Psoas muscle (tissue), 8 donors: ENCODE measurements around the gene NAT9. TPM values are rescaled to one million over a fixed set of nuclear protein-coding genes. Genes with fewer than 3 reads are reported as not detected.

ENCODE experiments used
- ATAC-seq, 4 donors: fragments of 200-7000 bp; cut with Tn5 transposase; one replicate each; pipeline ENCODE4 v1.9.1; 2020; ENCODE audit warnings: moderate library complexity in 3 of 4, mild to moderate bottlenecking in 2 of 4
- DNase-seq, 2 donors: peaks; one replicate each; pipeline ENCODE4 v3.0.0-alpha.2; 2020
- H3K27ac ChIP-seq: fragments of 200-600 bp; one replicate; pipeline ENCODE4 v1.8.0; 2022
- H3K27me3 ChIP-seq, 3 donors: fragments of 200-600 bp in 1 of 3; one replicate each; pipeline versions ENCODE4 v1.6.1 to v1.8.0; 2013 to 2022; ENCODE audit warnings: low read length in 2 of 3, mild to moderate bottlenecking in 2 of 3, moderate library complexity in 1 of 3; ENCODE audit not compliant: insufficient read depth in 3 of 3
- H3K36me3 ChIP-seq, 2 donors: fragments of 200-600 bp in 1 of 2; one replicate each; pipeline versions ENCODE4 v1.6.1 to v1.8.0; 2013 to 2022; ENCODE audit warnings: low read depth in 1 of 2, mild to moderate bottlenecking in 1 of 2, moderate library complexity in 1 of 2; ENCODE audit not compliant: insufficient read depth in 1 of 2
- H3K4me1 ChIP-seq: fragments of 200-600 bp; one replicate; pipeline ENCODE4 v1.8.0; 2022
- H3K4me3 ChIP-seq: fragments of 200-600 bp; one replicate; pipeline ENCODE4 v1.8.0; 2022; ENCODE audit warnings: mild to moderate bottlenecking
- H3K9me3 ChIP-seq: fragments of 200-600 bp; one replicate; pipeline ENCODE4 v1.8.0; 2022
- WGBS, 3 donors: extraction: QIAGEN DNeasy Blood & Tissue Kit; methylation state at CpG; one replicate each; pipeline versions ENCODE4 v1.1.6 to v1.1.7; 2013; 5-methylcytosine and 5-hydroxymethylcytosine counted together
- intact Hi-C, 2 donors: fragments of 100-400 bp; cut with DNase I; formaldehyde crosslinking; loops; one replicate each; pipeline versions ENCODE4 v1.11.0 to v1.14.2; 2022
- polyA plus RNA-seq, 3 donors: library from polyadenylated mRNA; stranded (reverse); fragments of 200-250 nt; gene quantifications; one replicate each; pipeline ENCODE4 v1.2.3, GENCODE V29; 2013
- total RNA-seq, 4 donors: library from RNA; stranded (reverse); fragmentation: NEBNext Ultra II Directional in 2 of 4; extraction: Animal tissue kit (Norgen Biotek cat#: 25700) in 2 of 4; gene quantifications; one replicate each; pipeline versions ENCODE4 v1.2.1 to v1.2.4, GENCODE V29; 2021 to 2023
- TF ChIP-seq, protein P1 (sequence below): fragments of 200-600 bp; IDR thresholded peaks from one replicate; pipeline ENCODE4 v1.8.0; 2022; ENCODE audit warnings: antibody characterized with exemption
- donor health status: healthy with polysubstance abuse.
- donor health status: DM: no; HTN: no; CAD: no; lungs with moderate emphysema.
- donor health status: Bipolar disorder and iron deficiency.
- donor health status: healthy.
- donor health status: DM: yes; HTN: yes; CAD: no.
- donor health status: DM: no; HTN: no; CAD: no.
- donor health status: DM: no; HTN: no; CAD: no.
- donor health status: DM: yes; HTN: yes; CAD: no.

NAT9 gene
- total and polyA plus RNA-seq, 7 donors: 15.2 to 52.5 (median 25.8) TPM

DNA sequence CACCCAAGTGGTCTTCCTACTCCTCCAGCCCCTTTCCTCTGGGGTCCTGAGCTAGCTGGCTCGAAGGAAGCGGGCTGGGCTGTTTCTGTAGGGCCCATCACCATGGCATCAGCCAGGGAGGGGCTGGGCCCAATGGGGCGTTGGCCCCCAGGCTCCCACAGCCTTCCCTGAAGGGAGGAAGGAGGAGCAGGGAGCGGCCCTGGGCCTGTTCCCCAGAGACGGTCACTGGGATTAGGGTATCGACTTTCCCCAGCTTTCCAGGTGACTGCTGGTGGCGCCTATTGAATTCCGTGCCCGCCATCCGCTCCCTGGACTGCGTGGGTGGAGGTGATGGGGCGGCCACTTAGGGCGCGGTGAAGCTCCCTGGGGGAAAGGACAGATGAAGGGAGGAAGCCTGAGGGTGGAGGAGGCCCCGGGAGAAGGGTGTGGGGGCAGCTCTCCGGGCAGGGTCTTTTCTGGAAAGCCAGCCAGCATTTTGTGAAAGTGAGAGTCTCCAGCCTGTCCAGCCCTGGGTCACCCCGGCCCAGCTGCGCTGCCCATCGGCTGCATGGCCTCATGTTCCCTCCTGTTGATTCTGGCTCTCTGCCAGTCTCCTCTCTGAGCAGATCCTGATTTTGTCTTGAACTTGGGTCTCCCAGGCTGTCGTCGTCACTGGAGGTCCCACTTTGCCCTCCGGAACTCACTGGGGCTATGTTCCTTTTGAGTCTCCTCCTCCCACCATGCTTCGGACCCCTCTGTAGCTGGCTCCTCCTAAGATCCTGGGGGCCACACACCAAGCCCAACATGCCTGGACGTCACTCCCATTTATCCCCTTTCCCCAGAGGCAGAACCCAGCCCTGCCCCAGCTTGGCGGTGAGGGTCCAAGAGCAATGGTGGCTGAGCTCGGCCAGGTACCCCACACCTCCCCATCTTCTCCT, 18.0 kb downstream of the NAT9 start:
- Histone ChIP-seq H3K9me3 (no peaks in the 10 kb centered on the region), H3K27ac (no peak overlapping the region), H3K4me3 (peak overlapping the region; percentile 2), H3K4me1 (peaks cover 10% of the 10 kb centered on the region), H3K27me3 (peaks cover 0 to 4% (median 0%) of the 10 kb centered on the region in 3 donors), H3K36me3 (no peaks in the 10 kb centered on the region)
- no peak for DNase-seq
- WGBS, 3 donors: 36 to 51% (median 45%) methylated on average over 24 to 26 of the region's 26 CpGs
- intact Hi-C loops: no loop called here
- TF ChIP-seq, protein P1, sequence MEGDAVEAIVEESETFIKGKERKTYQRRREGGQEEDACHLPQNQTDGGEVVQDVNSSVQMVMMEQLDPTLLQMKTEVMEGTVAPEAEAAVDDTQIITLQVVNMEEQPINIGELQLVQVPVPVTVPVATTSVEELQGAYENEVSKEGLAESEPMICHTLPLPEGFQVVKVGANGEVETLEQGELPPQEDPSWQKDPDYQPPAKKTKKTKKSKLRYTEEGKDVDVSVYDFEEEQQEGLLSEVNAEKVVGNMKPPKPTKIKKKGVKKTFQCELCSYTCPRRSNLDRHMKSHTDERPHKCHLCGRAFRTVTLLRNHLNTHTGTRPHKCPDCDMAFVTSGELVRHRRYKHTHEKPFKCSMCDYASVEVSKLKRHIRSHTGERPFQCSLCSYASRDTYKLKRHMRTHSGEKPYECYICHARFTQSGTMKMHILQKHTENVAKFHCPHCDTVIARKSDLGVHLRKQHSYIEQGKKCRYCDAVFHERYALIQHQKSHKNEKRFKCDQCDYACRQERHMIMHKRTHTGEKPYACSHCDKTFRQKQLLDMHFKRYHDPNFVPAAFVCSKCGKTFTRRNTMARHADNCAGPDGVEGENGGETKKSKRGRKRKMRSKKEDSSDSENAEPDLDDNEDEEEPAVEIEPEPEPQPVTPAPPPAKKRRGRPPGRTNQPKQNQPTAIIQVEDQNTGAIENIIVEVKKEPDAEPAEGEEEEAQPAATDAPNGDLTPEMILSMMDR: no peak
- ATAC-seq: peak in 2 of 4 donors; percentile 7 to 36

GRCh38 chr17:74757502-74757901, 18.6 kb downstream of the NAT9 start:
- no peaks in the 10 kb centered on the region for H3K36me3 ChIP-seq
- H3K27ac ChIP-seq: no peak overlapping the region
- peaks cover 10% of the 10 kb centered on the region for H3K4me1 ChIP-seq
- intact Hi-C loops: no loop called here
- WGBS, 3 donors: 66 to 80% (median 75%) methylated on average over 3 of the region's 3 CpGs
- peaks cover 0 to 4% (median 0%) of the 10 kb centered on the region in 3 donors for H3K27me3 ChIP-seq
- no peak for DNase-seq
- TF ChIP-seq, protein P1: no peak
- H3K4me3 ChIP-seq: no peak overlapping the region
- H3K9me3 ChIP-seq: no peaks in the 10 kb centered on the region
- no peak for ATAC-seq

GRCh38 chr17:74756891-74757290, 19.3 kb downstream of the NAT9 start:
- no peak overlapping the region for H3K4me3 ChIP-seq
- no peak for DNase-seq
- 43 to 79% (median 53%) methylated on average over 3 of the region's 3 CpGs for WGBS, 3 donors
- TF ChIP-seq, protein P1: no peak
- no peak overlapping the region for H3K27ac ChIP-seq
- peaks cover 0 to 4% (median 0%) of the 10 kb centered on the region in 3 donors for H3K27me3 ChIP-seq
- H3K36me3 ChIP-seq: no peaks in the 10 kb centered on the region
- ATAC-seq: no peak
- H3K4me1 ChIP-seq: peaks cover 10% of the 10 kb centered on the region
- intact Hi-C loops: no loop called here
- H3K9me3 ChIP-seq: no peaks in the 10 kb centered on the region

- H3K9me3 ChIP-seq: no peaks in the 10 kb centered on the region
- TF ChIP-seq, protein P1: no peak
- H3K27me3 ChIP-seq: peaks cover 0 to 4% (median 0%) of the 10 kb centered on the region in 3 donors
- WGBS, 3 donors: 87 to 94% (median 90%) methylated on average over 8 of the region's 8 CpGs
- H3K4me1 ChIP-seq: peaks cover 10% of the 10 kb centered on the region
- ATAC-seq: no peak
- H3K4me3 ChIP-seq: no peak overlapping the region
- H3K36me3 ChIP-seq: no peaks in the 10 kb centered on the region
- intact Hi-C loops: no loop called here
- DNase-seq: no peak
- no peak overlapping the region for H3K27ac ChIP-seq
Measured at GRCh38 chr17:74755533-74755932, 20.6 kb downstream of the NAT9 start.
